ENCODE measurements around the gene EPSTI1. TPM values are rescaled to one million over a fixed set of nuclear protein-coding genes. Genes with fewer than 3 reads are reported as not detected.
A peak's percentile ranks its signal among the peaks of the same experiment; 100 is the strongest.

The EPSTI1 gene
- total and polyA plus RNA-seq, 7 donors, result 0.82 to 2.6 (median 1.4) TPM

DNA sequence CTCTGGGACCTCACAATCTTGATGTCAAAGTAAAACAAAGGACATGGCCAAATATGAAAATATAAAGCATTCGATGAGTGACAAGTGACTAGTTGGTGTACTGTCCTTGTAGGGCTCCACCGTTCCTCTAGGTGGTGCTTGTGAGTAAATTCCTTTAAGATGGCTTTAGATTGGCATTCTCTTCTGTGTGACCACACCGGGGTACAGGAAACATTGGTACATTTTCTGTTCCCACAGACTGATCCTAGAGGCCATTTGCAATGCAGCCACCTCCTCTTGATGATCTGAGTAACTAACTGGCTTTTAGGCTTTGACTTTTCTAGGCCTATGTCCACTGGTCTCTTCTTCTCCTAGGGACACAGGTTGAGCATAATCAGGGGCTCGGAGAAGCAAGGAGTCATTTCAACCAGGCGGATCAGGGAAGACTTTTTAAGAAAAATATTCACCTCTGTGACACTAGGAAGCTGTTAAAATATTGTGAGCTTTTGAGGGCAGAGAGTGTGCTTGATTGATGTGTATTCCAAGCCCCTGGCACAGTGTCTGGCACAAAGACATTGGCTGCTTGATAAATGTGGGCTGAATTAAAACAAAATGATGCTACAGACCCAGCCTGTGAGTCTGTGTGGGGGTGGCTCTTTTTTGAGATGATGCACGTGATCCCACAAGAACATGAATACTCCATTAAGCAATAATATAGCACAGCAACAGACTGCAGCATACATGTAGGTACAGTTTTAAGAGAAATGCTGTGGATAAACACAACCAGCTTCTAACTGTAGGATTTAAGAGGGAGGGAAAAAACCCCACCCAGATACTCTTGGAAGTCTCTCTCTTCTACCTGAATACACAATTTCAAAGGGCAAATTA lies 21.0 kb downstream of the EPSTI1 start:
- Histone ChIP-seq H3K27ac (no peak overlapping the region), H3K4me1 (no peaks in the 10 kb centered on the region), H3K4me3 (no peak overlapping the region), H3K9me3 (no peaks in the 10 kb centered on the region), H3K27me3 (ENCODE audit: insufficient read depth in 3 of 3, low read length in 2 of 3) (no peaks in the 10 kb centered on the region), H3K36me3 (ENCODE audit: insufficient read depth in 1 of 2, low read depth in 1 of 2) (no peaks in the 10 kb centered on the region)
- peak in 3 of 4 donors; percentile 51 to 89 (median 76) for ATAC-seq
- intact Hi-C loops (cut with DNase I), result loop anchor here (5.0 kb wide), 2 partner anchors 831 to 836 kb away; no protein-coding TSS in a partner anchor
- 63 to 69% (median 66%) methylated on average over 6 of the region's 6 CpGs for WGBS, 3 donors
- DNase-seq, result no peak
- TF ChIP-seq, protein P1, sequence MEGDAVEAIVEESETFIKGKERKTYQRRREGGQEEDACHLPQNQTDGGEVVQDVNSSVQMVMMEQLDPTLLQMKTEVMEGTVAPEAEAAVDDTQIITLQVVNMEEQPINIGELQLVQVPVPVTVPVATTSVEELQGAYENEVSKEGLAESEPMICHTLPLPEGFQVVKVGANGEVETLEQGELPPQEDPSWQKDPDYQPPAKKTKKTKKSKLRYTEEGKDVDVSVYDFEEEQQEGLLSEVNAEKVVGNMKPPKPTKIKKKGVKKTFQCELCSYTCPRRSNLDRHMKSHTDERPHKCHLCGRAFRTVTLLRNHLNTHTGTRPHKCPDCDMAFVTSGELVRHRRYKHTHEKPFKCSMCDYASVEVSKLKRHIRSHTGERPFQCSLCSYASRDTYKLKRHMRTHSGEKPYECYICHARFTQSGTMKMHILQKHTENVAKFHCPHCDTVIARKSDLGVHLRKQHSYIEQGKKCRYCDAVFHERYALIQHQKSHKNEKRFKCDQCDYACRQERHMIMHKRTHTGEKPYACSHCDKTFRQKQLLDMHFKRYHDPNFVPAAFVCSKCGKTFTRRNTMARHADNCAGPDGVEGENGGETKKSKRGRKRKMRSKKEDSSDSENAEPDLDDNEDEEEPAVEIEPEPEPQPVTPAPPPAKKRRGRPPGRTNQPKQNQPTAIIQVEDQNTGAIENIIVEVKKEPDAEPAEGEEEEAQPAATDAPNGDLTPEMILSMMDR (IDR thresholded peaks at IDR 0.05), result peak; percentile 49

DNA sequence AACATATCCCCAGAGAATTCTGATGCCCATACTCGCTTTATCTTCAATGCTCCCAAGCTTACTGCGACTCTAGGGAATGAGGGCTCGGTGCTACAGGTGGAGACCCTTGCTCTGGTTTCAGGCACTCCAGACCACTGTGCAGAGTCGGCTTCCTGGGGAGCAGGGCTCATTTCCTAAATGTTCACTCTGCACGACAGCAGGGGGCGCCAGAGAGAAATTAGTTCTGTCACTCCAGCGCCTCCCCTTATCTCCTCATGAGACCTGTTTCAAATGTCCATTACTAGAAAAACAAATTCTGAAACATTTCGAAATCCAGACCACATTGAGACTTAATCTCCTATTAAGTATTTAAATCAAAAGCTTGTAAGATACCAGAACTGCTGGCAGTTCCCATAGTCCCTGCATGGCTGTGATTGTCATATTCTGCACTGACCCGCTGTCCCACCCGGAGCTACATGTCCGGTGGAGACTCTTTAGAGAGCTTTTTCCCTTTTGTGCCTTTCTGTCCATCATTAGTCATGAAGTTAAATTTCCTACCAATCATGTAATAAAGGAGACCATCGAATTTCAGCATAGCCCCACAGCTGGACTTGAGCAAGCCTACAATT lies 22.4 kb downstream of the EPSTI1 start:
- intact Hi-C loops (cut with DNase I), result loop anchor here (2.0 to 10.0 kb wide), 4 partner anchors 833 to 905 kb away; partner anchors contain the start of genes CCDC122 (in 1 of the 2) and LACC1 (in 1 of the 2)
- 44 to 51% (median 50%) methylated on average over 12 of the region's 12 CpGs for WGBS, 3 donors

GRCh38 chr13:42968906-42969305 lies 23.1 kb downstream of the EPSTI1 start:
- Histone ChIP-seq H3K27me3 (ENCODE audit: insufficient read depth in 3 of 3, low read length in 2 of 3) (no peaks in the 10 kb centered on the region), H3K36me3 (ENCODE audit: insufficient read depth in 1 of 2, low read depth in 1 of 2) (no peaks in the 10 kb centered on the region), H3K27ac (no peak overlapping the region), H3K4me1 (no peaks in the 10 kb centered on the region), H3K9me3 (no peaks in the 10 kb centered on the region), H3K4me3 (no peak overlapping the region)
- WGBS, 3 donors, result 85 to 90% (median 86%) methylated on average over 8 of the region's 8 CpGs
- ATAC-seq (no peak), DNase-seq (no peak)
- TF ChIP-seq, protein P1 (IDR thresholded peaks at IDR 0.05), result no peak
- intact Hi-C loops (cut with DNase I), result loop anchor here (2.0 to 10.0 kb wide), 2 partner anchors 906 kb away; partner anchors contain the start of genes CCDC122 (in 1 of the 2) and LACC1 (in 1 of the 2)

More for the DNA sequence above, 22.4 kb downstream of the EPSTI1 start:
- ATAC-seq (peak; percentile 68 to 98 (median 86)), DNase-seq (peak; percentile 81 to 88)
- Histone ChIP-seq H3K27me3 (ENCODE audit: insufficient read depth in 3 of 3, low read length in 2 of 3) (no peaks in the 10 kb centered on the region), H3K4me1 (no peaks in the 10 kb centered on the region), H3K9me3 (no peaks in the 10 kb centered on the region), H3K36me3 (ENCODE audit: insufficient read depth in 1 of 2, low read depth in 1 of 2) (no peaks in the 10 kb centered on the region), H3K4me3 (no peak overlapping the region), H3K27ac (no peak overlapping the region)
- TF ChIP-seq, protein P1 (IDR thresholded peaks at IDR 0.05), result peak; percentile 73

- DNase-seq, result no peak
- H3K27me3 ChIP-seq (ENCODE audit: insufficient read depth in 3 of 3, low read length in 2 of 3), result no peaks in the 10 kb centered on the region
- no peak overlapping the region for H3K4me3 ChIP-seq
- ATAC-seq, result no peak
- no peak overlapping the region for H3K27ac ChIP-seq
- 74 to 78% (median 75%) methylated on average over 5 of the region's 5 CpGs for WGBS, 3 donors
- TF ChIP-seq, protein P1 (IDR thresholded peaks at IDR 0.05), result no peak
- H3K36me3 ChIP-seq (ENCODE audit: insufficient read depth in 1 of 2, low read depth in 1 of 2), result no peaks in the 10 kb centered on the region
- intact Hi-C loops (cut with DNase I), result loop anchor here (2.0 to 10.0 kb wide), 2 partner anchors 907 kb away; partner anchors contain the start of genes CCDC122 (in 1 of the 2) and LACC1 (in 1 of the 2)
- no peaks in the 10 kb centered on the region for H3K9me3 ChIP-seq
- H3K4me1 ChIP-seq, result no peaks in the 10 kb centered on the region
Measured at GRCh38 chr13:42967660-42968059, 24.4 kb downstream of the EPSTI1 start.

All from psoas muscle (tissue), 8 donors.